Endothelial cell (in vitro differentiated cells): ENCODE data around the gene KLRK1. TPM values are rescaled to one million over a fixed set of nuclear protein-coding genes. Genes with fewer than 3 reads are reported as not detected.

Experiments
- DNase-seq: peaks from one replicate; pipeline ENCODE4 v3.0.0; 2021; ENCODE audit warnings: low spot score
- H3K27ac Mint-ChIP-seq: one replicate; pipeline ENCODE4 v1.8.0; 2021; ENCODE audit warnings: mixed read lengths, inconsistent platforms; ENCODE audit not compliant: unreplicated experiment
- H3K27me3 Mint-ChIP-seq: one replicate; pipeline ENCODE4 v1.8.0; 2021; ENCODE audit warnings: mild to moderate bottlenecking, moderate library complexity, mixed read lengths, inconsistent platforms; ENCODE audit not compliant: unreplicated experiment
- H3K36me3 Mint-ChIP-seq: one replicate; pipeline ENCODE4 v1.8.0; 2021; ENCODE audit warnings: mild to moderate bottlenecking, low read depth, mixed read lengths, inconsistent platforms; ENCODE audit not compliant: unreplicated experiment
- H3K4me1 Mint-ChIP-seq: one replicate; pipeline ENCODE4 v1.8.0; 2021; ENCODE audit warnings: mild to moderate bottlenecking, mixed read lengths, inconsistent platforms; ENCODE audit not compliant: unreplicated experiment
- H3K4me3 Mint-ChIP-seq: one replicate; pipeline ENCODE4 v1.8.0; 2021; ENCODE audit warnings: mild to moderate bottlenecking, mixed read lengths, inconsistent platforms; ENCODE audit not compliant: unreplicated experiment
- H3K9me3 Mint-ChIP-seq: one replicate; pipeline ENCODE4 v1.8.0; 2021; ENCODE audit warnings: mixed read lengths, inconsistent platforms; ENCODE audit not compliant: unreplicated experiment
- total RNA-seq: library from RNA; stranded (reverse); fragmentation: NEBNext Ultra II Directional; extraction: Animal tissue kit (Norgen Biotek cat#: 25700); gene quantifications from one replicate; pipeline ENCODE4 v1.2.1, GENCODE V29; 2021; ENCODE audit not compliant: unreplicated experiment
- TF ChIP-seq, protein P1 (sequence below): fragments of 200-600 bp; sonication (generic); IDR thresholded peaks from one replicate; pipeline ENCODE4 v1.5.0; 2021; ENCODE audit warnings: antibody characterized with exemption; ENCODE audit not compliant: unreplicated experiment

Gene KLRK1
- total RNA-seq, 1 donor from 2014 or later, result not detected

DNA sequence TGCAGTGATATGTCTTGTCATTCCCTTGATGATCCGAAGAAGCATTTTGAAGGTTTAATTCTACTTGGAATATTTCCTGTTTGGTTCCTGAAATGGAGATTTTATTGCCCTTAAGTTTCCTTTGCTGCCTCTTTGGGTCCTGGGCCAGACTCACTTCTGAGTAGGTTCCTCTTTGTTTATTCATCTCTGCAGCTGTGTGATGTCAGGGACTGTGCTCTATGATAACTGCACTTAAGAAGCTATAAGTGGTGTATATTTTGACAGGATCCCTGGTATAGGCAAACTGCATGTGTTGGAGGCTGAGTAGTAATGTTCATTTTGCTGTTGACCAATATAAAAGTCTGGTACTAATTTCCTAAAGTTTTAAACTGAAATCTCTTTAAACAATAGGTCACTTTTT lies 19.6 kb upstream of the KLRK1 start, which contains the start of gene KLRC4:
Gene KLRC4 (minus strand): TSS at position 366 of the 400 bp plus-strand sequence. CDS start 182 bp downstream, at position 184.
- peaks cover 6% of the 10 kb centered on the region for H3K4me1 Mint-ChIP-seq
- H3K4me3 Mint-ChIP-seq, result no peak within 1 kb of the TSS
- no peak within 1 kb of the TSS for H3K27ac Mint-ChIP-seq
- DNase-seq, result no peak
- H3K36me3 Mint-ChIP-seq, result no peaks in the 10 kb centered on the region
- no peaks in the 10 kb centered on the region for H3K27me3 Mint-ChIP-seq
- H3K9me3 Mint-ChIP-seq, result no peaks in the 10 kb centered on the region
- TF ChIP-seq, protein P1, sequence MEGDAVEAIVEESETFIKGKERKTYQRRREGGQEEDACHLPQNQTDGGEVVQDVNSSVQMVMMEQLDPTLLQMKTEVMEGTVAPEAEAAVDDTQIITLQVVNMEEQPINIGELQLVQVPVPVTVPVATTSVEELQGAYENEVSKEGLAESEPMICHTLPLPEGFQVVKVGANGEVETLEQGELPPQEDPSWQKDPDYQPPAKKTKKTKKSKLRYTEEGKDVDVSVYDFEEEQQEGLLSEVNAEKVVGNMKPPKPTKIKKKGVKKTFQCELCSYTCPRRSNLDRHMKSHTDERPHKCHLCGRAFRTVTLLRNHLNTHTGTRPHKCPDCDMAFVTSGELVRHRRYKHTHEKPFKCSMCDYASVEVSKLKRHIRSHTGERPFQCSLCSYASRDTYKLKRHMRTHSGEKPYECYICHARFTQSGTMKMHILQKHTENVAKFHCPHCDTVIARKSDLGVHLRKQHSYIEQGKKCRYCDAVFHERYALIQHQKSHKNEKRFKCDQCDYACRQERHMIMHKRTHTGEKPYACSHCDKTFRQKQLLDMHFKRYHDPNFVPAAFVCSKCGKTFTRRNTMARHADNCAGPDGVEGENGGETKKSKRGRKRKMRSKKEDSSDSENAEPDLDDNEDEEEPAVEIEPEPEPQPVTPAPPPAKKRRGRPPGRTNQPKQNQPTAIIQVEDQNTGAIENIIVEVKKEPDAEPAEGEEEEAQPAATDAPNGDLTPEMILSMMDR, result no peak

DNA sequence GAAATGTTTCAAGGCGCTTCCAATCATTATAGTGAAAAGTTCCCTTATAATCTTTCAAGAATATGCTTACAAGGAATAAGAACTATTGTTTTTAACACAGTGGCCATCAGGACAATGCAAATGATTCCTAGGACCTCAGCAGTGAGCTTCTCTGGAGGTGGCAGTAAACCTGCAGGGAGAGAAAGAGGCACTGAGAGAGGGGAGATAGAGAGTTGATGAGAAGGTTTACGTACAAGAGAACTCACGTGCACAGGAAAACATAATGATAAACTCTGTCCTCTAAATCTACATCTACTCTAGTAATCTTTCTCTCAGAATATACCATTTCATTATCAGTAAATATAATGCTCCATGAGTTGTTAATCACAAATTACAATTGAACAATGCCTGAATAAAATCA lies 19.0 kb upstream of the KLRK1 start:
- Mint-ChIP-seq H3K27me3 (no peaks in the 10 kb centered on the region), H3K4me1 (peaks cover 6% of the 10 kb centered on the region), H3K4me3 (no peak overlapping the region), H3K36me3 (no peaks in the 10 kb centered on the region), H3K27ac (no peak overlapping the region), H3K9me3 (no peaks in the 10 kb centered on the region)
- TF ChIP-seq, protein P1, result no peak
- DNase-seq, result no peak

DNA sequence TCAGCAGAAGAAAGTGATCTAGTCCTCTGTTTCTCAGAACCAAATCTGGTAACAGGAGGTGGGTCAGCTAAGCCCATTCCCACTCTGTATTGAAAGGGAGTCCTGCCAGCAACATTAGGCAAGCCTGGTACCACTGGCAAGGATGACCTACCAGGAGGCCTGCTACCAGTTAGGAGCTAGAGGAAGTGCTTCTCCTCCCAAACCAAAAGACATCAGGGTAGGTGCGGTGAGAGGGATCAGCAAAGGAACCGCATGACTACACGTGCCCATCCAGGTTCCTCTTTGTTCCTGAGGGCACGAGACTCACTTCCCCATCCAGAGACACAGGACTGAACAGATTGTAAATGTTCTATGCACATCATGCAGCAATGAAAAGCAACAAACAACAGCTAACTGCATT lies 16.9 kb upstream of the KLRK1 start:
- Mint-ChIP-seq H3K9me3 (no peaks in the 10 kb centered on the region), H3K4me1 (peaks cover 6% of the 10 kb centered on the region)

DNA sequence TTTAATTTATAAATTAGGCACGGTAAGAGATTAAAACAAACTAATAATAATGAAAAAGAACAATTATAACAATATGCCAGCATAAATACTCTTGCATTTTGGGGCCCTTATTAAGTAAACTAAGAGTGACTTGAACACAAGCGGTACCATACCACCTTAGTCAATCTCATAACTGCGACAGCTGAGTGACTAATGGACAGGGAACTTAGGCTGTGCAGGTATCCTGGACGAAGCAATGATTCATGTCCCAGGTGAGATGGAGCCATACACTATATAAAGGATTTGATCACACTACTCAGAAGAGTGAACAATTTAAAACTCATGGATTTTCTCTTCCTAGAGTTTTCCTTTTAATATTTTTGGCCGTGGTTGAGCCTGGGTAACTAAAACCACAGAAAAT lies 15.5 kb upstream of the KLRK1 start:
- Mint-ChIP-seq H3K4me1 (peaks cover 6% of the 10 kb centered on the region), H3K36me3 (no peaks in the 10 kb centered on the region), H3K27ac (no peak overlapping the region), H3K27me3 (no peaks in the 10 kb centered on the region), H3K4me3 (no peak overlapping the region), H3K9me3 (no peaks in the 10 kb centered on the region)
- TF ChIP-seq, protein P1, result no peak
- DNase-seq, result no peak

More for the DNA sequence above, 16.9 kb upstream of the KLRK1 start:
- DNase-seq, result no peak
- TF ChIP-seq, protein P1, result no peak
- Mint-ChIP-seq H3K36me3 (no peaks in the 10 kb centered on the region), H3K27me3 (no peaks in the 10 kb centered on the region), H3K27ac (no peak overlapping the region), H3K4me3 (no peak overlapping the region)

DNA sequence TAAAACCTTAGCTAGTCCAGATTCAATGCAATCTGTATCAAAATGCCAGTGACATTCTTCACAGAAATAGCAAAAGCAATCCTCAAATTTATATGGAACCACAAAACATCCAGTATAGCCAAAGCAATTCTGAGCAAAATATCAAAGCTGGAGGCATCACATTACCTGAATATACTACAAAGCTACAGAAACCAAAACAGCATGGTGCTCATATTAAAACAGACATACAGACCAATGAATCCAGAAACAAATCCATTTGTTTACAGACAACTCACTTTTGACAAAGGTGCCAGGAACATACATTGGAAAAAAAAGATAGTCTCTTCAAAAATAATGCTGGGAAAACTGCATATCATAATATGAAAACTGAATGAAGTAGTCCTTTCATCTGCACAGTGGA lies 15.0 kb upstream of the KLRK1 start:
- H3K4me1 Mint-ChIP-seq, result peaks cover 6% of the 10 kb centered on the region
- no peak overlapping the region for H3K27ac Mint-ChIP-seq
- no peak overlapping the region for H3K4me3 Mint-ChIP-seq
- no peaks in the 10 kb centered on the region for H3K9me3 Mint-ChIP-seq
- no peaks in the 10 kb centered on the region for H3K27me3 Mint-ChIP-seq
- DNase-seq, result no peak
- TF ChIP-seq, protein P1, result no peak
- H3K36me3 Mint-ChIP-seq, result no peaks in the 10 kb centered on the region
